GM12878 (cell line): ENCODE measurements around the gene SOCS6.
"Not testable (repeated sequence)": the region's sequence is repeated elsewhere in the genome, so short reads cannot be mapped to it uniquely, and the experiment has no call there.

Source experiments
- ATF2 ChIP-seq: IDR thresholded peaks from 2 replicates; pipeline ENCODE4 v1.6.1; 2012; ENCODE audit warnings: low read length, inconsistent platforms
- CEBPB ChIP-seq, 2 experiments: fragments of 150-350 bp in 1 of 2; IDR thresholded peaks; 2 replicates each; pipeline ENCODE4 v1.6.1; 2012 to 2014; ENCODE audit warnings: low read depth in 2 of 2, low read length in 2 of 2, borderline replicate concordance in 1 of 2, inconsistent platforms in 1 of 2
- CREM ChIP-seq: IDR thresholded peaks from 2 replicates; pipeline ENCODE4 v1.6.1; 2014; ENCODE audit warnings: antibody characterized with exemption, low read depth
- CTCF ChIP-seq, 3 experiments: IDR thresholded peaks in 2 of 3; conservative IDR thresholded peaks in 1 of 3; 2 replicates each; pipeline ENCODE4 v1.5.1; 2011; ENCODE audit warnings: low read depth in 3 of 3, low read length in 3 of 3, mild to moderate bottlenecking in 3 of 3, control low read depth in 2 of 3, moderate library complexity in 2 of 3, inconsistent platforms in 1 of 3, mixed read lengths in 1 of 3; ENCODE audit not compliant: control insufficient read depth in 2 of 3, insufficient read depth in 1 of 3; ENCODE audit errors: extremely low read depth in 1 of 3
- EZH2 ChIP-seq: IDR thresholded peaks from 2 replicates; pipeline ENCODE4 v1.6.1; 2012; ENCODE audit warnings: low read depth, mild to moderate bottlenecking, control low read depth, inconsistent platforms, low read length, borderline replicate concordance; ENCODE audit not compliant: control insufficient read depth
- KDM1A ChIP-seq: fragments of 200-600 bp; sonication (generic); IDR thresholded peaks from 2 replicates; pipeline ENCODE4 v1.6.1; 2016; ENCODE audit warnings: borderline replicate concordance
- POLR2A ChIP-seq: IDR thresholded peaks from 2 replicates; pipeline ENCODE4 v1.6.1; 2011; ENCODE audit warnings: low read depth, mild to moderate bottlenecking, low read length
- POLR2AphosphoS2 ChIP-seq: IDR thresholded peaks from 2 replicates; pipeline ENCODE4 v1.6.1; 2011; ENCODE audit warnings: low read depth, mild to moderate bottlenecking, low read length, improper control_type of control experiment, moderate library complexity
- POLR2AphosphoS5 ChIP-seq: IDR thresholded peaks from 2 replicates; pipeline ENCODE4 v1.6.1; 2011; ENCODE audit warnings: mild to moderate bottlenecking, low read length, inconsistent platforms
- RBBP5 ChIP-seq: fragments of 200-600 bp; sonication (generic); conservative IDR thresholded peaks from 2 replicates; pipeline ENCODE4 v1.6.1; 2016
- RFX5 ChIP-seq: IDR thresholded peaks from 2 replicates; pipeline ENCODE4 v1.6.1; 2011; ENCODE audit warnings: low read depth, low read length, improper control_type of control experiment
- ZNF24 ChIP-seq: fragments of 450-650 bp; IDR thresholded peaks from 2 replicates; pipeline ENCODE4 v1.6.1; 2017; ENCODE audit warnings: antibody characterized with exemption, mild to moderate bottlenecking
- TF ChIP-seq, protein P1 (sequence below): IDR thresholded peaks from 2 replicates; pipeline ENCODE4 v1.6.1; 2011; ENCODE audit warnings: borderline replicate concordance, low read depth, mild to moderate bottlenecking, moderate library complexity, low read length; ENCODE audit not compliant: insufficient read depth, poor library complexity, severe bottlenecking
- TF ChIP-seq, protein P2 (sequence below): fragments of 450-650 bp; IDR thresholded peaks from 2 replicates; pipeline ENCODE4 v1.6.1; 2016; ENCODE audit warnings: mild to moderate bottlenecking

DNA sequence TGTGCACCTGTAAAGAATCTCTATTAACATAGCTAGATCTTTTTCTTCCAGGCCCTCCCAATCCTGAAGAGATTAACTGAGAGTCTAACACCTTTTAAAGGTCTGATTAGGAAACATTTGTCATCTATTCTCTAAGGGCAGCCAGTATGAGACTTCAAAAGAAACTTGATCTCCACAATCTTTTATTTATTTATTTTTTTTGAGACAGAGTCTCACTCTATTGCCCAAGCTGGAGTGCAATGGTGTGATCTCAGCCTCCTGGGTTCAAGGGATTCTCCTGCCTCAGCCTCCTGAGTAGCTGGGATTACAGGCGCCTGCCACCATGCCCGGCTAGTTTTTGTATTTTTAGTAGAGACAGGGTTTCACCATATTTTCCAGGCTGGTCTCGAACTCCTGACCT lies 78.5 kb downstream of the SOCS6 start:
- not testable (repeated sequence) for TF ChIP-seq CTCF (IDR thresholded peaks at IDR 0.05 in 2 of 3, conservative IDR thresholded peaks at IDR 0.05 in 1 of 3; ENCODE audit: control insufficient read depth in 2 of 3, extremely low read depth in 1 of 3, insufficient read depth in 1 of 3, low read depth in 3 of 3, low read length in 3 of 3); ATF2; CEBPB (IDR thresholded peaks at IDR 0.05; ENCODE audit: borderline replicate concordance in 1 of 2, low read depth in 2 of 2, low read length in 2 of 2); CREM; KDM1A; POLR2A; RFX5; RBBP5; POLR2AphosphoS2; ZNF24; POLR2AphosphoS5; EZH2
- TF ChIP-seq, protein P1, sequence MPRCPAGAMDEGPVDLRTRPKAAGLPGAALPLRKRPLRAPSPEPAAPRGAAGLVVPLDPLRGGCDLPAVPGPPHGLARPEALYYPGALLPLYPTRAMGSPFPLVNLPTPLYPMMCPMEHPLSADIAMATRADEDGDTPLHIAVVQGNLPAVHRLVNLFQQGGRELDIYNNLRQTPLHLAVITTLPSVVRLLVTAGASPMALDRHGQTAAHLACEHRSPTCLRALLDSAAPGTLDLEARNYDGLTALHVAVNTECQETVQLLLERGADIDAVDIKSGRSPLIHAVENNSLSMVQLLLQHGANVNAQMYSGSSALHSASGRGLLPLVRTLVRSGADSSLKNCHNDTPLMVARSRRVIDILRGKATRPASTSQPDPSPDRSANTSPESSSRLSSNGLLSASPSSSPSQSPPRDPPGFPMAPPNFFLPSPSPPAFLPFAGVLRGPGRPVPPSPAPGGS = not testable (repeated sequence)
- TF ChIP-seq, protein P2, sequence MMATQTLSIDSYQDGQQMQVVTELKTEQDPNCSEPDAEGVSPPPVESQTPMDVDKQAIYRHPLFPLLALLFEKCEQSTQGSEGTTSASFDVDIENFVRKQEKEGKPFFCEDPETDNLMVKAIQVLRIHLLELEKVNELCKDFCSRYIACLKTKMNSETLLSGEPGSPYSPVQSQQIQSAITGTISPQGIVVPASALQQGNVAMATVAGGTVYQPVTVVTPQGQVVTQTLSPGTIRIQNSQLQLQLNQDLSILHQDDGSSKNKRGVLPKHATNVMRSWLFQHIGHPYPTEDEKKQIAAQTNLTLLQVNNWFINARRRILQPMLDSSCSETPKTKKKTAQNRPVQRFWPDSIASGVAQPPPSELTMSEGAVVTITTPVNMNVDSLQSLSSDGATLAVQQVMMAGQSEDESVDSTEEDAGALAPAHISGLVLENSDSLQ = not testable (repeated sequence)
